Eye (tissue), 1 donor: Measurements from ENCODE around the gene PDE1C.

Experiments used
- DNase-seq: peaks from one replicate; pipeline ENCODE4 v3.0.0-alpha.2; 2015

The PDE1C gene

DNA sequence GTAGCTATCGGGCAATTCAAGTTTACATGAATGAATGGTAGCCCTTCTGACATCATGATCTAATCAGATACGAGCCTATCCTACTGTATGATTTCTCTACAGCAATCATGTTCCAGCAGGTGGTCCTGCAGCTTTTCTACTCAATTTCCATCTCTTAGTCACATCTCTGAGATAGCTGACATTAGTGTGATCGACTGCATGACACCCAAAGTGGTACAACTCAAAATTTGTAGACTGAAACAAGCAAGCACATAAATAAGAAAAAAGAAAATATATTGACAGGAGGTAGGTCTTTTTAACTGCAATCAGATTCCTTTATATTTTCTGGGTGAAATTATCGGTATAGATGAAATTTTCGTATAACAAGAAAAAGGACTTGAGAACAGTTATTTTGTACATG is 251.2 kb downstream of the PDE1C start:
- no peak for DNase-seq

DNA sequence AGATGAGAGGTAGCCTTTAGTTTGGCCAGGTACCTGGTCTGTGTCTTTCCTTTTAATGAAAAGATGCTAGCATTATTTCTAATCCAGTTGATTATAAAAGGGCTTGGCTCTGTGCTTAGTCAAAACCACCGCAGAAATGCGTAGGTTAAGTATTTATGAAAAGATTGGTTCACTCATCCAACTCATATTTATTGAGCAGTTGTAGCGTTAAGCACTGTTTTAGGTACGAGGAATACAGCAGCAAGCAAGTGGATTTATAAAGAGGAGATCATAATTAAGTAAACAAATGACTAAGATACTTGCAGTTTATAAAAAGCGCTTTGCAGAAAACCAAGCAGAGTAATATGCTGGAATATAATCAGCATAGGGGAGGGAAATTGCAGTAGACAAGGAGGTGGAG is 253.4 kb downstream of the PDE1C start:
- no peak for DNase-seq

DNA sequence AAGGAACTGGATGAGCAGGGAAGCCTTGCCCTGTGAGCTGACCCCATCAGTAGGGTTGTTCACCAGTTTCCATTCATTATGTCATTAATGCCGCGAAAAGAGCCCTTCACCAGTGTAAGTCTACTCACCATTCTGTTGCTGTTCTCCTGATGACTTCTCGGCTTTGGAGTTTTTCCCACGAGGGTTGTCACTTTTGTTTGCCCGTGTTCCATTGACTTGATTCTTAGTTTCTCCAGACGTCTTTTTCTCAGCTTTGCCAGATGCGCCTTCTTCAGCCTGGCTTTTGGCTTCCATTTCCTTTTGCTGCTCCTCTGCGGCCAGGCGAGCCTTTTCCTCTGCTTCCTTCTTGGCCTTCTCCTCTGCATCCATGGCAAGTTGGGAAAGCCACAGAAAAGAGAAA is 254.4 kb downstream of the PDE1C start:
- DNase-seq, result no peak

DNA sequence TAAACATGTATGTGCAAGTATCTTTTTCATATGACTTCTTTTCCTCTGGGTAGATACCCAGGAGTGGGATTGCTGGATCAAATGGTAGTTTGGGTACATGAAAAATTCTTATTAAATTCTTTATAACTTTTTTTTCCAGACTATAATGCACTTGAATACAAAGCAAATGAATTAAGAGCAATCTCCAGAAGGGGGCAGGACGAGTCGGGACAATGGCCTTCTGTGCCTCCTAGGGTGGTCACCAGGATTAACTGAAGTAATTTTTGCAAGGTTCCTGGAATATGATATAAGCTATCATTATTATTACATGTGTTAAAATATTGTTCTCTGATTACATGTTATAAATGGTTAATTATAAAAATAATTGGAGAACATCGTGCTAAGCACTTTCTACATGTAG is 256.0 kb downstream of the PDE1C start:
- DNase-seq, result no peak

DNA sequence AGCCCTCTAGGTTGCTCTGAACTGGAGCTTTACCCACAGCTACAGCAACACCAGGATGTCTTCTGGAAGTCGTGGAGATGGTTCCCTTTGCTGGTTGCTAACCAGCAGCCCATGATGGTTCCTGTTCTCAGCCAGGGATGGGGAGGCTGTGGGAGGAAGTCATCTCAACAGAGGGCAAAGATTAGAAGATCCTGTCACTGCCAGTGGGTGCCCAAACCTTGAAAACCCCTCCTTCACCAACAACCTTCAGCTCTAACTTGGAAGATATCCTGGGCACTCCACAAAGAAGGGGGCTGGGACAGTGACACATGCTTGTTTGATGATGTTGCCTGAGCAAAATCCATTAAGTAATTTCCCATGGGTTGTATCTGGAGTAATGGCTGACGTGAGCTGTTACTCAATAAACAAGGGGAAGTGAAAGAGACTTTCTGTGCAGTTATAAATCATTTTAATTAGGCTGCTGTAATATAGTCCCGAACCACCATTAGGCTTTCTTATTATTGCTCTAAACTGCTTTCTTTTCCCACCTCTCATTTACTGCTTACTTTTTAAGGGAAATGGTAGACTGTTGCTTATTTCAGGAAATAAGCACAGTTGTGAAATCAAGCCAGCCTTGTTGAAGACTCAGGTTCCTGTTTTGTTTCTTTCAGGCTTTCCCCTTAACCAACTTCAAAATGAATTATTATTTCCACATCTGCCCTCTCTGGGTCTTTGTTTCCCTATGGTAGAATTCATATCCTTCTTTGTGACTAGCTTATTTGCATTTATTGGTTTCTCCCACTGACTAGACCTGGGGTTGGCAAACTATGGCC is 258.4 kb downstream of the PDE1C start:
- peak; percentile 7 for DNase-seq

DNA sequence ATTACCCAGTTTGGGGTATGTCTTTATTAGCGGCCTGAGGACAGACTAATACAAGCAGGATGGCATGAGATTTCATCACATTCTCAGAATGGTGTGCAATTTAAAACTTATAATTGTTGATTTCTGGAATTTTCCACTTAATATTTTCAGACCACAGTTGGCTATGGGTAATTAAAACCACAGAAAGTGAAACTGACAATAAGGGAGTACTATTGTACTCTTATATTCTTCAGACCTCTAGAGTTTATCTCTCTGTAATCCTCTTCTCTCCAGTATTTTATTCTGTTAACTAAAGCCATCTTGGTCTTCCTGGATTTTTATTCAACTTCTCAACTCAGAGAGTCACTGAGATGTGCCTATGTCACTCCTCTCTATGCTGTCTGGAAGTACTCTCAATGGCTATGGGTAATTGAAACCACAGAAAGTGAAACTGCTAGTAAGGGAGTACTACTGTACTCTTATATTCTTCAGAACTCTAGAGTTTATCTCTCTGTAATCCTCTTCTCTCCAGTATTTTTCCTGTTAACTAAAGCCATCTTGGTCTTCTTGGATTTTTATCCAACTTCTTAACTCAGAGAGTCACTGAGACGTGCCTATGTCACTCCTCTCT is 264.9 kb downstream of the PDE1C start:
- DNase-seq, result no peak

DNA sequence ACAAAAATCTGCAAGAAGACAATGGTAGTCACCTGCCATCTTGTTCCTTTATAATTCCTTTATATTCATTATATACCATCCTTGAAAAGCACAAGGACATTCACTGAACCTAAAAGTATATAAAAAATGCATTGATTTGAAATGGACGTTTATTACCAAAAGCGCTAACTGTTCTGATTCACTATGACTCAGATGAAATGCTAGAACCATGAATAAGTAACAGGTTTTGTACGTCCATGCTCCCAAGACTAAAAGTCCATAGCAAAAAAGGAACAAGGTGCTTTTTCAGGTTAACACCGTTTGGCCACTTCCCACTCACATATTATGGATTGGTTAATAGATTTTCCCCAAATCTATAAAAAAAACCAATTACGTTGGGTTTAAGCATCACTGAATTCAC is 273.8 kb downstream of the PDE1C start:
- DNase-seq, result no peak

DNA sequence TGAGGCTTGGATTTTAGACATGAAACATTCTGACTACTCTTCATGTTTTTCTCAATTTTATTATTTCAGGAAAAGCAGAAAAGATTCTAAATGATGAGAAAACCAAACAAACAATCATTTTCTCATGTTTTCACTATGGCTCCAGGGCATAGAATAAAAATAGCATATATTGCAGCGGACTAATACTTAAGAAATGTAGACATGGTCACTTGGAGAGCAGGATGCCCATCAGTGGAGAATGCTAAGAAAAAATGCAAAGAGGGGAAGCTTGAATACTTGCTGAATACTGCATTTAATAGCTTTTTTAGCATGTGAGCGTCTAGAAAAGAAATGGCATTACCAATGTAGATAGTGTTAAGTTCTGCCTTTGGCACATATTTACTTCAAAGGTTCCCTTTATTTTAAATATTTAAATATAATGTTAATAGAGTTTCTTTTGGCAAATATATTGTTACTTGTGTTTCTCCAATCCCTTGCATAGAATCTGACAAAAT is 275.3 kb downstream of the PDE1C start:
- DNase-seq, result no peak

DNA sequence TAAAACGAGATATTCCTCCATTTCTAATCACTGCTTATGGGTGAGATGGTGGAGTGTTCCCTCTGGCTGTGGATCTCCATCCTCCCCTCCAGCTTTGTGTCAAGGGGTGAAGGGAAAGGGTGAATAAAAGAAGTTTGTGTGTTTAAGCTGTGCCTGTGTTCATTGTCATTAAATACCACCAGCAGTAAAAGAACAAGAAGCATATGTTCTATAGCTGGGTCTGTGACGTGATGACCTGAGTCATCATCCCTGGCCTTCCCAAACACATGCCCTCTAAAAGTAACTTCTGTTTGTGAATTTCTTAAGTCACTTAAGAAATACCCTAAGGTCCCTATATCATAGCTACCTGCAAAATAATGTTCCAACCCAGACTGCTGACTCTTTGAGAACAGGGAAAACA is 278.3 kb downstream of the PDE1C start:
- no peak for DNase-seq

DNA sequence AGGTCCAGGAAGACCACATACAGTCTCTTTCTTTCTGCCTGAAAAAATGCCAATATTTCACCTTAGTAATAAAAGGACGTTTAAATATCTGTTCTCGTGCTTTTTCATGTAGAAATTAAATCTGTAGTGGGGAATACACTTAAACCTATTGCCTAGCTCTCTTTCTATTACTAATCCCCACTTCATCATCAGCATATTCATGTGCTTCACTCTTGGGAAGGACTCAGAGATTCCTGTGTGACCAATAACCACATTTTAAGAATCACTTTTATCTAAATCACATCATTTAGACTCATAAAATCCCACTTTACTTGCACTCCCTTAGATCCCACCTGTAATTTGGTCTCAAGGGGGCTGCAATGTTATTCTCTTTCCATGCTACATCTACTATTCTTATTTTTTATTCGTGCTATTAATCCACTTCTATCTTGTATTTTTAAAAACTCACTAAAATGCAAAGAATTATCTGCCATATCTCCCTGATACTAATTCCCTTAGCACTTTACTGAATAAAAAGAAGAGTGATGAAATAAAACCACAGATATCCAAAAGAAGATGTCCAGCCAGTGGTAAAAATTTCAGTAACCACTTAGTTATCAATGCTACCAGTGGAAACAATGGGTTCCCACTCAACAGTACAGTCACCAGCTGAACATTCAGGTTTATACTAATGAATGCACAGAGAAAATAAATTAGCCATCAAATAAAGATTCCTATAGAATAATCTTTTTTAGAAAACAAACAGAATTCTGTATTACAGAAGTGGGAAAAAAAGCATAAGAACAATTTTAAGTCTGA is 281.1 kb downstream of the PDE1C start:
- no peak for DNase-seq

DNA sequence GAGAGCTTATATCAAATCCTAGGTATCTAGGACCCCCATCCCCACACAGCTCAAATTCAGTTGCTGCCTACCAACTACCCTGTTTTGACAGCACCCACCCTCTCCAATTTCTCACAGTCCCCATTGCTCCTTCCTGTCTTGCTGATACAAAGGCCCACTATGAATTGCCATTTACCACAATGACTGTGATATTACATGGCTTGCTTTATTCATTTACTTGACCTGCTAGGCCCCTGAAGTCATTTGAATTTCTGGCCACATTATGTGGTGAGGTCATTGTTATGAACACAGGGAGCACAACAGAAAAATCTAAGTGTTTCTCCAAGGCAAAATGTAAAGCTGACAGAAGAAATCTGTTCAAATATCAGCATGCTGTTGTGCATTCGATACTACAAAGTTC is 281.8 kb downstream of the PDE1C start:
- no peak for DNase-seq

DNA sequence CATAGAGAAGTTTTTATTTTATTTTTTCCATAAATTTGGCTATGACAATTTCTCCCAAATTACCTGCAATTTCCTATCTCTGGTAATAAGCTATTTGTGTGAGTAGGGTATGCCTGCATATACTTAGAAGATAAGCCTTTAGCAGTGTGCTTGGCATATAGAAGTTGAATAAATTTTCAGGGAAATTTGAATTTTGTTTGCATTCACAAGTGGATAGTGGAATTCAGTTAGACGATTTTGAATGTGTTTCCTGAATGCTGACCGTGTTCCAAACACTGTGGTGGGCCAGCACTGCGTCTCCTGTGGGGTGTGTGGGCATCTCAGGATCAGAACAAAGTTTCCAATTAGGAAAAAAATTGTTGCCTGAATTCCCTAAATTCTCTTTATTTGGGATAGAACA is 283.9 kb downstream of the PDE1C start:
- no peak for DNase-seq

DNA sequence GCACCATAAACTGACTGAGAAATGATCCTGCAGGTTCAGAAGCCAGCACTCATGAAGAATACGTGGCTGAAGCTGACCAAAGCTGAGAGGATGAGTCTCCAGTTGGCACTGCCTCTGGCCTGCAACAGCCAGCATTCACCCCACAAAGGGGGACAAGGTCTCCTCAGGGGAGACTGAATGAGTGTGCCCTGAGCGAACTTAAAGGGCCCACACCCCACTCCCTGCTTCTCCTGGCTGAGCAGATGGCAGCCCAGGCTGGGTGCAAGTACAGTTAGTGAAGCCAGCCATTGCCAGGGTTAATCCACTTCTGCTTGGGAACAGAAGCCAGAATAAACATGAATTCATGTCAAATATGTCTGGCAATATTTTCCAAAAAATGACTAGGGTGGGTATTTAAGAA is 285.1 kb downstream of the PDE1C start:
- no peak for DNase-seq

DNA sequence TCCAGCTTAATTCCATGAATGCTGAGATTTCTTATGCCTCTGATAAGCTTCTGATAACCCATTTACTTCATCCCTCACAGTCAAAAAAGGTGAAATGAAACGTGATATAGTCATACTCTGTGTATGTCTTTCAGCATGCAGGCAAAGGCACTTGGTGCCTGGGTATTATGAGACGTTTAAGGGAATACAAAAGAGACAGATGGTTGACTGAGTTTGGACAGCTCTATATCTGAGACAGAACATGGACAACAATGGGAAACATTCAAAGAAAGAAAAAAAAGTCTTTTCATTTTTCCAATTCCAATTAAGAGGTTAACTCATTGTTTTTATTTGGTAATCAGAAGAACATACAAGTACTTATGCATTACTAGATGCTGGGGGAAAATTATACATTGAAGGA is 287.0 kb downstream of the PDE1C start:
- peak; percentile 21 for DNase-seq

DNA sequence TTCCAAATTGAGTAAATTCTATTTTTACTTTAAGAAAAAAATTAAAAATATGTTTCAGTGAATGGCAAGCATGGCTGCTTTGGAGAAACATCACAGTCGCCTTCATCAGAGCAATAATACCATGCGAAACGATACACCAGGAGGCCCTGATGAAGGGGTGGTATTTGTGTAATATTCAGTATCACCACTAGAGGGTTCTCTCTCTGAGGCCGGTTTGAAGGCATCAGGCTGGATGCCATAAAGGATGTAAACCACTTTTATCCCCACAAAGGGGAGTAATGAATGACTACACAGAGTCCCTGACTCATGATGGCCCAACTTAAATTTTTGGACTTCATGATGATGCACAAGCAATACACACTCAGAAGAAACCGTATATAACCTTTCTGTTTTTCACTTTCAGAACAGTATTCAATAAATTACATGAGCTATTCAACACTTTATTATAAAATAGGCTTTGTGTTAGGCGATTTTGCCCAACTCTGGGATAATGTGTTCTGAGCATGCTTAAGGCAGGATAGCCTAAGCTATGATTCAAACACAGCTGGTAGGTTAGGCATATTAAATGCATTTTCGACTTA is 287.7 kb downstream of the PDE1C start:
- DNase-seq, result peak; percentile 78

DNA sequence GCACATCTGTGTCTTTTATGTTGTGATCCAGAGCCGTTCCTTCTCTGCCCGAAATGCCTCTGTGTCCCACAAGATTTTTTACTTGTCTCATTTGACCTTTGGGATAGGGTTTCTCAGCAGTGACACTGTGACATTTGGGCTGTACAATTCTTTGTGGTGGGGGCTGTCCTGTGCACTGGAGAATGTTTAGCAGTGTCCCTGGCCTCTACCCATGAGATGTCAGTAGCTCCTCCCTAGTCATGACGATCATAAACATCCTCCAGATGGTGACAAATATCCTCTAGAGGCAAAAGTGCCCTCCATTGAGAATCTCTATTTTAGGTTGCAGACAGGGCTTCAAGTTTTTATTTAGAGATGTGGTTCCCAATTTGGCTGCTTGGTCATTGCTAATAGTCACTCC is 291.9 kb downstream of the PDE1C start:
- DNase-seq, result no peak

DNA sequence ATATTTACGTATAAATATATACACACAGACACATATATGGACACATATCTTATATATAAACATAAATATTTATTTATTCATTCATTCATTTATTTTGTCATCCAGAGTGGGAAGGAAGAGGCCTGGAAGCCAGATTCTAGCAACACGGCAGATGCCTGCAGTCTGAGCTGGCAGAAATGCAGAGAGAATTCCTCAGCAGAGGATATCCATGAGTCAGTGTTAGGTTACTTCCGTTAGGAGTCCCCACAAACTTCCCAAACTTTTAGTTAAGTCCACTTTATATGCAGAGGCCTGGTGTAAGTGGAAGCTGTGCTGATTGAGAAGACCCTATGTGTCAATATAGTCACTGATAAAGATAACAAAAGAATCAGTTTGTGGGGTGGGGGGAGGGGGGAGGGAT is 293.6 kb downstream of the PDE1C start:
- DNase-seq, result no peak

DNA sequence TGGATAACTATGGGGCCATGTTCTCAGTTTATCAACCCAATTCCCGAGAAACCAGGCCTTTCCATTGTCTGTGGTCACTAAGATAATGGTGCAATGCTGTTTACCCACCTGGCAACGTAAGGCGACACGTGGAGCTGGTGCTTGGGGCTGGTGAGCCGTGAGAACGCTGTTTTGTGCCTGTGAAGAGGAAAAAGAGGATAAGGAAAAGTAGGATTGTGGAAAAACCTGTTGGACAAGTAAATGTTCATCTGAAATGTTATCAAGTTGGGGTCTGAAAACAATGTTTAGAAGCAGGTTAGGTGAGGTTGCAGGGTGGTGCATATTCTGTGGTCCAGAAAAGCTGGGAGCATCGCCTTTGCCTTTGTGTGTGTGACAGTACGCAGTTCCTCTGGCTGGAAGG is 294.7 kb downstream of the PDE1C start:
- peak; percentile 9 for DNase-seq

DNA sequence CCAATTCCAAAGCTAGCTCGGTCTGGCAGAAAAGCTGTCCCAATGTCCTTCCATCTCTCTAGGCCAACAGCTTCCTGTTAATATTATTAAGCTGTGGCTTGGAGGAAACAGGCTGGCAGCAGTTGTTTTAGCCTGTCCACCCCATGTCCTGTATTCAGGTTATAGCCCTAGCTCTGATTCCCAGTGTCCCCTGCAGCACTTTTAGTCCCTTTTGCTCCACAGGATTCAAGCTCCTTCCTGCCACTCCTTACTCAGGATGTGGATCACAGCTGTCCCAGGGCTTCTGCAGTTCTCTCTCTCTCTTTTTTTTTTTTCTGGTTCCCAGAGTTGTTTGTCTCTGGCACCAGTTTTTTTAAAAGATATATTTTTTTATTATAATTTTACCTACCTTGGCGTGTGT is 298.0 kb downstream of the PDE1C start:
- no peak for DNase-seq

DNA sequence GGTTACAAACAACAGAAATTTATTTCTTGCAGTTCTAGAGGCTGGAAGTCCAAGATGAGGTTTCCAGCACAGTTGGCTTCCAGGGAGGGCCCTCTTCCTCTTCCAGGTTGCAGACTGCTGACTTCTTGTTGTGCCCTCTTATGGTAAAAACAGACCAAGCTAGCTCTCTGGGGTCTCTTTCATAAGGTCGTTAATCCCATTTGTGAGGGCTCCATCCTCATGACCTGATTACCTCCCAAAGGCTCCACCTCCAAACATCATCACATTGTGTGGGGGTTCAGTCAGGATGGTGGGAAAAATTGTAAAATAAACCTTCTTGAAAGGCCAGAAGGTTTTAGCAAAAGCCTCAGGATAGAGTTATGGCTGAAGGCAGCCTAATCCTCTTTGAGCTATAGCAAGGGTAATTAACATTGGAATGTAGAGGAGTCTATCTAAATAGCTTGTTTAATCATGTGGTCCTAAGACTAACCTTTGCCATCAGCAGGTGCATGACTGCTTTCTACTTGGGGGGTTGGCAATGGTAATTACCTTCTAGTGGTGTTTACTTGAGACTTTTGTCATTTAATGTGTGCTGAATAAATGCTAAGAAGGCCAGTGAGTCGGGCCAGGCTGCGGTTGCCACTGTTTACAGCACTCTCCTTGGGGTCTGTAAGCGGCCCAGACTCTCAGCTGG is 302.4 kb downstream of the PDE1C start:
- no peak for DNase-seq

DNA sequence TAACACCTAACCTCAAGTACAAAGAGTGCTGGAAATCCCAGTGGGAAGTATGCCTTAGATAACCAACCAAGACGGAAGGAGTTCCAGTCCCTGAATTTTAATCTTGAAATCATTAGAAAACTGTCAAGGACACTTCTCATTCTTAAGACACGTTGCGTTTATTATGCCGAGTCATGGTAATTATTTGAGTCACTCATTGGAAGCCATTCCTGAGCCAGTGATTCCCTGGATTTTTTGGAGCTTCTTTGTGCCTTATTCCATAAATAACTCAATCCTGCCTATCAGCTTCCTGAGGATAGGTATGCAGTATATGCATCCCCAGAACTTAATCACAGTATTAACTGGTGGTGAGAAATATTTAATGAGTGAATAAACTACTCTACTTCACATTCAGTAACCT is 305.7 kb downstream of the PDE1C start:
- no peak for DNase-seq

DNA sequence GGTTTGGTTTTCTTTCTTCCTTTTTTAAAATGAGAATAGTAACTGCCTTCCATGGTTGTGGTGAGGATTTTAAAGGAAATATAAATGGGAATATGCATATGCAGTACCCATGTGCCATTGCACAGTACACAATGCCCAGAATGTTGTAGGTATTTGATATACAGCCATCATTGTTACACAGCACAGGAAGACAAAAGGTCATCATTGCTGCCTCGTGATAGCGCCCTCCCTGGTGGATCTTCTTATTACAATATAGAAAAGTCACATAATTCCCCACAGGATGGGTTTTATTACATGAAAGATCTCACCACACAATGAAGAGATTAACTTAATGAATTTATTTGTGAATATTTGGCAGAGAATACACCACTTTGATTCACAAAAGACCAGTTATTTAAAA is 306.7 kb downstream of the PDE1C start:
- no peak for DNase-seq

DNA sequence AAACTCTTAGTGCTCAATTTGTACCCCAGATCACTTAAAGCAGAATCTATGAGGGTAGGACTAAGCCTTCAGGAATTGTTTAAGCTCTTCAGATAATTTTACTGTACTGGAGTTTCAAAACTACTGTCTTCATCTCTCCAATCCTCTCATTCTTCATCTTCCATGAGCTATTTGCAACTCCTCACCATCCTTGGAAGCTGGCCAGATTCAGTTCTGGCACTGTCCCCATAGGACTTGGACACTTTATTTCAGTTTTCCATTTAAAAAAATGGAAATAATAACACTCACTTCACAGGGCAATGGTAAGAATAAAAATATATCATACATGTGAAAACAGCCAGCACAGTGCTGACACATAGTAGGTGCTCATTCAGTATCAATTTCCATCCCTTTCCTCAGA is 308.6 kb downstream of the PDE1C start:
- DNase-seq, result no peak
